CD4-positive, alpha-beta T cell treated with Interleukin-1 beta for 1 hour (primary cell): ENCODE measurements around the gene CCBE1.

ENCODE experiments used
- DNase-seq, 2 donors: peaks; one replicate each; pipeline ENCODE4 v3.0.0-alpha.2; 2020 to 2022

The CCBE1 gene

DNA sequence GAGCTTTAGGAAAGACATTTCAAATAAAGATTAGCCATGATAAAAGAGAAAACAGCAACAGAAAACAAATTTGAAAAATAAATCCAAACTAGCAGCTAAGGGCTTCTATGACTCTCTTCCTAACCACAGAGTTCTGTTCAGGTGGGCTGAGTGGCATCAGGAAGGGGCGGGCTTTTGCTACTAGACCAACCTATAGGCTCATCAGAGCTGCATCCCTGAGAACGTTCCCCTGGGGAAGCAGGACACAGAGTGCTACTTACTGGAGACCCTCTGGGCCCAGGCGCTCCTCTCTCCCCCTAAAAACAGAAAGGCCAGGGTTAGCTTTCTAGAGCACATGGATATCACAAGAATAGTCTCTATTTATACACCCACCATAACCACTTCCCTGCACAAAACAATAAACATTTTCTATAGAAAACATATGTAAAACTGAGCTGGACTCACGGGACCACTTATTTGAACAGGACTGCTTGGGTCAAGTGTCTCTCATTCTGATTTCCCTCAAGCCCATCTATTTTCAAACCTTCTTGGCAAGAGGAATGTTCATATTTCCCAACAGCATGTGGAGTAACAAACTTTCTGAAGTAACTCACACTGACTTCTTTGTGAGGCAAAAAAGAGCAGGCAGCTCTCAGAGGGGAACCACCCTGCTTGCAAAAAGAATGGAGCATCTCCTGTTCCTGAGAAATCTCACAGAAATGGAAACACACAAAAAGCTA is 259.2 kb downstream of the CCBE1 start:
- no peak for DNase-seq

DNA sequence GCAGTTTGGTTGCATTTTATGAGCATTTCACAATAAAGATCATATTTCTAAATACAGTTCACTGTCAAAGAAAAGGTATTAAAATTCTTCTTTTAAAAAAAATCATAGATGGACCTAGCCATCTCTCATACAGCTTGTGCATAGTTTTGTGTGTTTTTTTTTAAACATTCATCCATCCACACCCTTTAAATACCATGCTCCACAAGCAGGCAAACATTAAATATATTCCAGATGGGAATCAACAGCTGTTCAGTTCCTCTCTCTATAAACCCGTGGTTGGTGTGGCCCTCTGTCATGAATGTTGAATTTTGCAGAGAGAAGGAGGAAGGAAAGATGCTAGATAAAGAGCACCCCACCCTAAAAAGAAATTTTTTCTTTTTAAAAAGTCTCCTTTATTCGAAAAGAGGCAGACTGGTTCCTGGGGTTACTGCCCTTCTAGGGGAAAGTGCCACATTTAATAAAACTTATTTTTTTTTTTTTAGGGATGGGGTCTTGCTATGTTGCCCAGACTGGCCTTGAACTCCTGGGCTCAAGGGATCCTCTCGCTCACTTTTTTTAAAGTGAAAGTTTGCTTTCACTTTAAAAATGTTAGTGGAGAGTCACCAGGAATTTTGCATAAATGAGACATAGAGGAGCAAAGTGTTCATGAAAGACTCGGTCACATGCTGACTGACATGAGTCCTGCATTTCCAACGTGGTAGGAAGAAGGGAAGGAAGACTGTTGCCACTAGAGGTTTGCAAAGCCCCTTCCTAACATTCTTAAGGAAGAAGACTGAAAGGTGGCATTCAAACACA is 264.2 kb downstream of the CCBE1 start:
- no peak for DNase-seq

DNA sequence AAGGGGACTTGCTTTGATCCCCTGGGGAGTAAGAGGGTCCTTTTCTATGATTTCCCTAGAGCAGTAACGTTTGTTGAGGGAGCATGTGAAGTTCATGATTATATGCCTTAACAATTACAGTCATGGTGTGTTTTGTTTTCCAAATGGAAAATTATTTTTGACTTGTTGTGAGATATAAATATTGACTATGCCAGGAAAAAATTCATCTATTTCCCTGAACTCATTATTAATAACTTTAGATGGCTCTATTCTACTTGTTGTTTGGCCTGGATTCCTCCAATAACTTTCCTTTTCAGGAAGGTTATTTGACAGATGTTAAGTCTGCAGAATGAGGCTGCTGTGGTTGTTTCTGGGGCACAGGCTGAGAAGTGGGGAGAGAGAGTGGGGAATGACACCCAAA is 266.1 kb downstream of the CCBE1 start:
- DNase-seq, result no peak

DNA sequence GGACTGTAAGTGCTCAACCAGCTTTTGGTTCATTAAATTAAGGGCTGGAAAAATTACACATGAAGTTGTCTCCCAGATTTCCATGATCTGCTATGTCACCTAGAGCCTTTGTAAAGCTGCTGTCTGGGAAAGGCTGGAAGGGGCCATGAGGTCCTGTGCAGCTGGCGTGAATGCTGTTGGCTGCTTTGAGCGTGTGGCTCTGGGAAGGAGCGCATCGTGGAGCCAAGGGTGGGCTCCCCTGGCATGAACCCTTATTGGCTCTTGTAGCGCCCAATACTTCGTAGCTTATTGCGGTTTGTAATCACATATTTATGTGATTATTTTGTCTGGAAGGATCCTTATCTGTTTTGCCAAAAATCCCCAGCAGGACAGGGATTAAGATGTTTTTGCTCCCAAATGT is 267.6 kb downstream of the CCBE1 start:
- DNase-seq, result no peak

DNA sequence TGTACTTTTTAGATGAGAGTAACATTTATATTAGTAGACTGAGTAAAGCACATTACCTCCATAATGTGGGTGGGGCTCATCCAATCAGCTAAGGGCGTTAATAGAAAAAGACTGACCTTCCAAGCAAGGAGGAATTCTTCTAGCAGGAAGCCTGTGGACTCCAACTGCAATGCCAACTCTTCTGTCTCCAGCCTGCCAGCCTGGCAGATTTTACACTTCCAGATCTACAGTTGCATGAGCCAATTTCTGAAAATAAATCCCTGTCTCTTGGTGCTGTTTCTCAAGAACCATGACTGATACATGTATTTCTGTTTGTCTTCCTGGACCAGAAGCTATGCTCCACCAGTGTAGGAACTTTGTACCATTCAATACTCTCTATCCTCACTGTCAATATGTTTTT is 269.2 kb downstream of the CCBE1 start:
- no peak for DNase-seq

DNA sequence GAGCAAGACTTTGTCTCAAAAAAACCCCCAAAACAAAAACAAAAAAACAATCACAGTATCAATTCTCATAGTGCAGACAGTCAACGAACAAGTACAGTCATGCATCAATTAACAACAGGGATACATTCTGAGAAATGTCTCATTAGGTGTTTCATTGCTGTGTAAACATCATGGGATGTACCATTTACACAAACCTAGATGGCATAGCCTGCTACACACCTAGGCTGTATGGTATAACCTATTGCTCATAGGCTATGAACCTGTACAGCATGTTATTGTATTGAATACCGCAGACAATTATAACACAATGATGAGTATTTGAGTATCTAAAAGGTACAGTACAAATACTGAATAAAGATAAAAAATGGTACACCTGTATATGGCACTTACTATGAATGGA is 270.4 kb downstream of the CCBE1 start:
- no peak for DNase-seq

DNA sequence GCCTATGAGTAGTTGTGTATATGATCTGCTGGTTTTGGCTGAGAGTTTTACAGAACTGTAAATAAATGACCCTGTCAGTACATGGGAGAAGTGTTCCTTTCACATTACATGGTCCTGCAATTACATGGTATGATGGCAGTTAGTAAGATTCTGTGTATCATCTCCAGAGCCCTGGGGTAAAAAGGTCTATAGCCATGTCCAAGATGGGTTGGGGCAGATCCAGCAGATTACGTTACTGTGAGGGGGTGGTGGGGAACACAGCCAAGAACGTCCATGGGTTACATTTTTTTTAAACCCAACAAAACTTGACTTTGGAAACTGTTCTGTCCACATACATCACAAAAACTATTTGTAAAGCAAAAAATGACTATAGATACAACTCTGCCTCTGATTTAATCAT is 274.0 kb downstream of the CCBE1 start:
- no peak for DNase-seq

DNA sequence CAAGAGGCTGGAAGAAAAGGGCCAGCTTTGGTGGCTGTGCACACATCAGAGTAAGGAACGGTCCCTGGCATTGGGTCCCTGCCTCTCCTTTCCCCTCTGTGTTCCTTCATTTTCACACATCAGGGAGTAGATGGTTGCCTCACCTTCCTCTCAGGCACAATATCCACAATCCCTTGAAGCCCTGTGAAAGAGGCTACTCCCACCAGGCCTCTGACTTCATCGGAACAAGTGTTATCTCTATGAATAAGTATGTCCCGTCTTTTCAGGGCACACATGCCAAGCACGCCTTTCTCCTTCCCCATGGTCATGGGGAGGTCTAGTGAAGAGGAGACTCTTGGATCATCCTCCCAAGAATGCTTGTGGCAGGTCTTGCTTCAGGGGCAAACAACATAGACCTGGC is 277.0 kb downstream of the CCBE1 start:
- DNase-seq, result no peak

DNA sequence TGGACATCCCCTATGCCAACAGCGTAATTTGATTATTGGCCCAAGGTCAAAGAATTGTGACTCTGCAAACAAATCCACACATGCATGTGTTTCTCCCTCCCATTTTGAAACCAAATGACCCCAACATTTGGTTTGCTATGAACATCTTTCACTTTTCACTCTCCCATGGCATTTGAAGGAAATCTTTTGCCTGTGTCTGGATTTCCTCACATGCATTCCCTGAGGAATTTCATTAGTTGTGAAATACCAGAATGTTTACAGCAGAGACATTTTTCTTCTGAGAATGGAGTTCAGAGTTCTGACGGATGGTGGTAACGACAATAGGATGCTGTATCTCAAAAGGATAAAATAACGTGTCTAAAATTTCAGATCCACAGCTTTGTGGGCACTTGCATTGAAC is 277.8 kb downstream of the CCBE1 start:
- DNase-seq, result no peak

DNA sequence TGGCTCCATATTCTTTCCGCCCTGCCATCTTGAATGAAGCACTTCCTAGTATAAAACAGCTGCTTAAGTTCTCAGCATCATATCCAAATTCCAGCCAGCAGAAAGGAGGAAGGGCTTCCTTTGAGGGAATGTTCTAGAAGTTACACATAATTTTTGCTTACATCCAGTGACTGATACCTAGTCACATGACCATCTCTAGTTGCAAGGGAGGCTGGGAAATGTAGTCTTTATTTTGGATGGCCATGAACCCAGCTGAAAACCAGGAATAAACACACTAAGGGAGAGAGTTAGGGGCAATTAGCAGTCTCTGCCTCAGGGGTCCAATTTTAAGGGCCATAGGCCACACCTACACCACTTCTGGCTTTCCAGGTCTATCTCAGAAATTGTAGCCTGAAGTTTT is 280.4 kb downstream of the CCBE1 start:
- DNase-seq, result no peak

DNA sequence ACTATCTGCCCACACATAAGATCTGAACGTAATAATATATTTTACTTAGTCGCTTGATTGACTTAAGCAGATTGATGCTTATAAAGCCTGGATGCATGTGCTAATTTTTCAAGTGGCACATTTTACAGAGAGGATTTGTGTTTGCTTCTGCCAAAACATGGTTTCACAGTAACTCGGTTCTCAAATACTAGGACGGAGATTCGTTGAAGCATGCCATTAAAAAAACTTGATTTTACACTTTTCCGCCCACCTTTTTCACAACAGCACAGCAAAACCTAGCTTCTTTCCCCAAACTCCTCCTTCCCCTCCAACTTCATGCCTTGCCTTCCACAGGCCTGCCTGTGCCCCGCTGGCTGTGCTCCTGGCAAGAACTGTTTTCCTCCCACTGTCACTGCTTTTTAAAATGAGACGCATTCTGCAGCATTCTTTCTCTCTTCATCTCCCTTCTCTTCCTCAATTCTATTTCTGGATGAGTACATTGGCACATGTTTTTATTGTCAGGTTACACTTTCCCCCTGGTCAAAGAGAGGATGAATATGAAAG is 283.0 kb downstream of the CCBE1 start:
- DNase-seq, result no peak

DNA sequence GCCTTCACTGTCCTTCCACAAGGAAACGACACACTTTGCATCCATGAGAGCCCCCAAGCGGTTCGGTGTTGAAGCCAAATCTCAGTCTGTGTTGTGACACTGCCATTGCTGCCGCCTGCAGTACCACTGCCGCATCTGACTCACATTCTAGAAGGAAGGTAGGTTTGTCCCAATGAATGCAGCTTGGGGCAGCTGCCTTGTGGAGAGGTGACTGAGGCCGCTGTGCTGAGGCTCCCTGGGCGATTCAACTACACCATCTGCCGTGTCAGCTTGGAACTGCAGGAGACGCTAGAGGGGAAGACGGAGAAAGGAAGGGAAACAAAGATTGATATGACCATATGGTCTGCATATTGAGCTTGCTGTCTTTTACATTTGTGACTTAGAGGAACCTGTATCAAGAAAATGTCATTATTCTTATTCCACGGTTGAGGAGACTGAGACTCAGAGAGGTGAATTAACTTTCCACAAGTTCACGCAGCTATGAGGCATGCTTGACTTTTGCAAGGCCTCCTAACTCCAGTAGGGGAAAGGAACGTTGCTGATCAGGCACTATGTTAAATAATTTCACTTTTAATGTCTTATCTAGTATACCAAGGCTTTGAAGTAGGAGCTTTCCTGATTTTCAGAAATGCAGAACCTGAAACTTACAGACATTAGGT is 294.7 kb downstream of the CCBE1 start:
- DNase-seq, result peak; percentile 59 to 65

DNA sequence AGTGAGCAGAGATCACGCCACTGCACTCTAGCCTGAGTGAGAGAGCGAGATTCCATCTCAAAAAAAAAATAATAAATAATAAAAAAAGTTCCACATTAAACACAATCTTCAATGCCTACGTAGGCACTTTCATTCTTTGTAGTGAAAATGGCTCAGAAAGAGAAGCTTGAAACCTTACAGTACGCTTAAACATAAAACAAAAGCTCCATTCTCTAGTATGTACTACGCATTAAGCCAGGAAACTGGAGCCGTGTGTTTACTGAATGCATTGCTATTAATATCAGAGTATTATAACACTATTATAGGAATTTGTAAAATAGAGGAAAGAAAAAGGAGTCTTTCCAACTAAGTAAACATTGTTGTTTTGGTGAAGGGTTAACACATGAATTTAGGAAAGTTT is 296.8 kb downstream of the CCBE1 start:
- no peak for DNase-seq

DNA sequence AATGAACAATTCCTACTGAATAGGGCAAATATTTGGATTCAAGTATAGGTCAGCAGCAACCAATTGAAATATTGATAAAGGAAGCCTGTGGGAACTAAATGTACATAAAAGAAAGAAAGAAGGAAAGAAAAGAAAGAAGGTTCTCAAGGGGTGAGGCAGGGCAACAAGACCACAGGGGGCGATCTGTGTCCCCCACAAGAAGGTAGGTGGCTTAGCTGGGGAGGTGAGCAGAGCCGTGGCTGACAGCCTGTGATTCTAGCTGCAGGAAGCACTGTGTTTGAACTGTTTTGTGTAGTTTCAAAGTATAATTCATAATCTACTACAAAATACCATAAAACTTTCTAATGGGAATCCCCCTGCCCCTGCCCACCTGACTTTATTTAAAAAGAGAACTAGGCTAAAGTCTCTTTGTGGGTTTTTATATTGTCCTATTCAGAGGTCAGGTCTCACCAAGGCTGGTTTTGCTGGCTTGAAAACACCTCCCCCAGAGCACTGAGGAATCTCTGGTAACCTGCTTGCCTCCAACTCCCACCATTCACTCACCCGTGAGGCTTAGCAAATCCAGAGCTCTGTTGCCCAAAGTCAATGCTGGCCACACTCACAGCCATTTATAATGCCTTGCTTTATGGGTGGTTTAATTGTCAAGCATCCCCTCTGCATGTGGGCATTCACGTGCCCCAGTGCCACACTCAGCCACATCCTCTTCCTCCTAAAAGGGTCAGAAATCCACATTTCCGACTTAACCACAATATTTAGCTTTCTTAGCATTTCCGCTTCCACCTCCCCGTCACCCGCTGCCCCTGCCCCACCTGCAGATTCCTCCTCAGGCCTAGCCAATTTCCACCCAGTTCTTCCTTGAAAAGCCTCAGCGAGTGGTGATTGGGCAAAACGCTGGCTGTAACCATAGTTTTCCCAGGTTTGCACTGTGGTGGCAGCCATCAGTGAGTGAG is 301.7 kb downstream of the CCBE1 start:
- no peak for DNase-seq

DNA sequence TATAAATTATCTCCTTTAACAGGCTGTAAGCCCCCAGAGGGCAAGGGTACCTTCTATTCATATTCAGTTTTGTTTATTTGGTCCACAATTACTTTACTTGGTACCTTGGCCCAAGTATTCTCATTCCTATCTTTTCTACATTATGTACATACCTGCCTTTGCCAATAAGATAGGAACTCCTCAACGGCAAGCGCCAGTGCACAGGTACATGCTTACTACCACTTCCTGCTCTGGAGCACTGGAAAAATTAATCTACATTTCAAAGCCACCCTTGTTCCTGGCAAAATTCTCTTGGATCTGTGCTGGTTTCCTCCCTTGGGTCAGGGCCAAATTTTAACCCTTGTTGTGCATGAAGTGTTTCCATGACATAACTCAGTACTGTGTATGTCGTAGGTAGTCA is 303.8 kb downstream of the CCBE1 start:
- DNase-seq, result no peak

DNA sequence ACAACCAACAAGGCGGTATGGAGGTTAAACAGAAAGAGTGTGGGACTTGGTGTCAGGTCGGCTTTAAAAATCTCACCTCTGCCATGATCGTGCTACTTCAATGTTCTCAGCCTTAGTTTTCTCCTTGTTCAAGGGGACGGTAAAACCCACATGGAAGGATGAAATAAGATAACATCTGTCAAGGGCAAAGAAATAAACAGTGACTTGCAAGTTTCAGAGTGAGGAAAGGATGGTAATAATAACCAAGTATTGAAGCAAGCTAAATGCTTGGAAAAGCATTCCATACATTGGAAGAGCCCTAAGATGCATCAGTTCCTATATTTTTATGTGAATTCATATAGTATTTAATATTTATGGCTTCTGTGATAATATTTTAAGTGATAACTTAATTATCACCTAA is 308.4 kb downstream of the CCBE1 start:
- DNase-seq, result no peak

DNA sequence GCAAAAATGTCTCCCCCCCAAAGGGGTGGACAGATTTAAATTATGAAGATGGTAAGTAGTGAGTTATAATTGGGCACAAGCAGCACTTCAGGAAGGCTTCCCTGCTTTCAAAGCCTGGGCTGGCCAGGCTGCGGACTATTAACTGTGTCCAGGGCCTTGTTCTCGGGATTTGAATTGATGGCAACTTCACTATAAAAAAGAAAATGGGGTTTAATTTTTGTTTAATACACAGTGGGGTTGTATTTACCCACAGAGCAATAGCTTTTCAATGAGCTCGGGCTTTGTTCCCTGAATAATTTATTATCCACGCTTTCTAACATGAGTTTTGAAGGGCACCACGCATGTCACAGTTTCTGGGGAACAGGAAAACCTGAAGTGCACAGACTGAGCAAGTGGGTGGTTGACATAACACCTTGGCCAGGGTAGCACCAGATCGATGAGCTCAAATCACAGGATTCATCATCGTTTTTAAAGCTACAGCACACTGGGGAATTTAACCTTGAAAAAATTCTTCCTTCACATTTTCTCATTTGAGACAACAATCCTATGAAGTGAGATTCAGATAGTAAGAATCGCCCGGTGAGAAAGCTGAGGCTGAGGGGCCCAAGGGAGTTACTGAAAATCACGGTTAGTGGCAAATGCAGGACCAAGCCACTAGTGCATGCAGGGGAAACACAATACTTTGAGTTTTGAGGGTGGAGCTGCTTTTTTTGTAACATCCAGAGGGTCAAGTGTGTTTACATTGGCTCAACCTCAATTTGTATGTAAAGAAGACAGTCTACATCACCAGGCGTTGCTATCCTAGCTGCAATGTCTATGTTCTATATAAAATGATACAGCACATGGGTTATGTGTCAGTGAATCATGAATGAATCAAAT is 309.3 kb downstream of the CCBE1 start:
- no peak for DNase-seq

DNA sequence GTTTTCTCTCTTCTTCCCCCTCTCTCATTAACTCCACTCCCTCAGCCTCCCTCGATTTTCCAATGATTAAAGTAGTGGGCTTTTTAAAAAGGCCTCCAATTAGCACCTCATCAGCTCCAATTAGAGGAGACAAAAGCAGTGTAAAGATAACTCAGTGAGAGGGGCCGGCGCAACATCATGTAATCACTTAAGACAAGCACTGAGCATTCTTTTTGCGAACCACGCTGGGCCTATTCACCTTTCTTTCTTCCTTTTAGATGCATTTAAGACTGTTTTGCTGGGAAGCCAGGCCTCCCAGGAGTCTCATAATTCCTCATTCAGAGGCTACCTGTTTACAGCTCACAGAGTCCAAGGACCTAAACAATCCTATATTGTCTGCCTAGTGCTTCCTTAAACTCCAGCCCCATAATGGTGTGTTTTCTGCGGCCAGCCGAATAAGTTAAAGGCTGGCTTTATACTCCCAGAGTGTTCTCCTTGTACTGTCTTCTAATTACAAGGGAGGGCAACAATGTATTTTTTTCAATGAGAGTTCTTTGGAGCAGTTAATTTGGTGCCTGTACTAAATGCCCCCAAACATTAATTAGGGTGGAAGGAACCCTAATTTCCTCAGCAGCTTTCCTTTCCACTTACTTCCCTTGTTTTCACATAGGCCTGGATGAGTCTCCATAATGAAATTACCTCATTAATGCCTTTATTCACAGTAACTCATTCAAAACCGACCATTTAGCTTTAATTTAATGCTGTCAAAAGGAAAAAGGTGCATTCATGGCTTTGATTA is 310.1 kb downstream of the CCBE1 start:
- DNase-seq, result no peak

DNA sequence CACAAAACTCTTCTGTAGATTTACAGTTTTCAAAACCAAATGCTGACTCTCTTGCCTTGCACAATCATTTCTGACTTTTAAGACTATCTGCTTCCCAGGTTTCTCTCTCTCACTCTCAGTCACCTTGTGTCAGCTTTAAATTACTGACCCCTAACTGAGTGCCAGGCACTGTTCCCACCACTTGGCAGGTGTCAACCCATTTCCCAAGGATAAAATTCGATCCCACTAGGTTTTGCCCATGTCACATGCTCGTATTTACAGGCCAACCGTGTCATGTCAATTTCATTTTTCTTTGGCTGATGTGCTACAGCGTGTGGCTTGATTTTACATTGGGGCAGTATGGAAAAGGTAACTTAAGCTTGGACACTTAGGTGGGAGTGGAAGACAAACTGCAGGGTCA is 312.0 kb downstream of the CCBE1 start:
- no peak for DNase-seq

DNA sequence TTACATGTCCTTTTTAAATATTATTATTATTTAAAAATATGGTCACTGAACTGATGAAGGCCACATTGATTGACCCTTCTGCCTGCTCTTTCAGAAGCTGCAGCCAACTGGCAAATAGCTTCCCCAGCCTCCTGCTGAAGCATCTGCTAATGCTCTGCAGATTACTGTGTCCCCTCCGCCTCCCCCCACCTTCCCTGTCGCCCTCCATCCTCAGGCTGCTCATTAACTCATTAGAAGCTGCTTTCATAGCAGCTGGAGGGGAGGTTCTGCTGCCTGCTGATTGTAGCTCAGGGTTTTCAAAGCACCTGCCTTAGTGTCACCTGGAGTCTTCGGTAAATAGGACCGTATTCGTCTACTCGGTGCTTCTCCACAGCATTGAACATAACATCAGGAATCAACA is 313.4 kb downstream of the CCBE1 start:
- no peak for DNase-seq

DNA sequence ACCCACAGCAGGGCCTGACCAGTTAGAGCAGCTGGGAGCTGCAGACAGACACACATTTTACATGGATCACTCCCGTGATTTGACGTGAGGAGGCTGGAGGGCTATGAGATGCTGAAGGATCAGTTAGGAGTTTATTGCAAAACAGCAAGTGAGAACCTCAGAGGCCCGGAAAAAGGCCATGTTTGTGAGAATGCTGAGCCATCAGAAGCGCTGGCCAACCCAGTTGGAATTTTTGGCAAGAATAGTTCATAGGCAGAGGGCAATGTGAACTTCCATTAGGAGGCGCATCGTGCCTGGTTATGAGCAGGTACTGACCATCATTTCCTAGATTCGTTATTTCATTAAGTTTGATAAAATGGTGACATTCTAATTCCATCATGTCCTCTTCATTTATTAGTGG is 314.8 kb downstream of the CCBE1 start:
- DNase-seq, result no peak
